ENCODE results near the gene FAF1. TPM values are rescaled to one million over a fixed set of nuclear protein-coding genes. Genes with fewer than 3 reads are reported as not detected.

The FAF1 gene
- total and polyA plus RNA-seq, 2 of the 8 experiments (the other 6 are each of a cell fraction or from before 2014, with no cell fraction given) = 10.8 to 65.9 TPM

DNA sequence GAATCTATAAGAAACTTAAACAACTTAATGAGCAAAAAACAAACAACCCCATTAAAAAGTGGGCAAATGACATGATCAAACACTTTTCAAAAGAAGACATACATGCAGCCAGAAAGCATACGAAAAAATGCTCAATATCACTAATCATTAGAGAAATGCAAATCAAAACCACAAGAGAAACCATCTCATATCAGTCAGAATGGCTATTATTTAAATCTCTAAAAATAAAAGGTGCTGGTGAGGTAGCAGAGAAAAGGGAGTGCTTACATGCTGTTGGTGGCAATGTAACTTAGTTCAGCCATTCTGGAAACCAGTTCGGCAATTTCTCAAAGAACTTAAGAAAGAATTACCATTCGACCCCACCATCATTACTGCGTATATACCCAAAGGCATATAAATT lies 147.7 kb downstream of the FAF1 start (continued):
- TF ChIP-seq SIN3A (conservative IDR thresholded peaks at IDR 0.05 in 1 of 2, IDR thresholded peaks at IDR 0.05 in 1 of 2; ENCODE audit: low read depth in 1 of 2, low read length in 2 of 2) (no peak), BRCA1 (IDR thresholded peaks at IDR 0.05; ENCODE audit: low read depth, low read length) (no peak), SIX5 (IDR thresholded peaks at IDR 0.05; ENCODE audit: low read depth, low read length) (no peak), EZH2 (IDR thresholded peaks at IDR 0.05; ENCODE audit: low read depth, low read length, severe bottlenecking) (no peak), SP1 (IDR thresholded peaks at IDR 0.05; ENCODE audit: low read depth, low read length) (no peak), POLR2AphosphoS5 (IDR thresholded peaks at IDR 0.05; ENCODE audit: low read depth, low read length) (no peak), HDAC2 (IDR thresholded peaks at IDR 0.05; ENCODE audit: borderline replicate concordance in 1 of 2, low read depth in 2 of 2, low read length in 2 of 2) (no peak), CHD2 (IDR thresholded peaks at IDR 0.05; ENCODE audit: low read length) (no peak), EGR1 (IDR thresholded peaks at IDR 0.05; ENCODE audit: borderline replicate concordance, low read depth, low read length) (no peak), HDAC6 (IDR thresholded peaks at IDR 0.05; ENCODE audit: low read depth, low read length) (no peak), EP300 (IDR thresholded peaks at IDR 0.05; ENCODE audit: borderline replicate concordance in 1 of 2, low read depth in 2 of 2, low read length in 2 of 2) (no peak)
- TF ChIP-seq, protein P1, sequence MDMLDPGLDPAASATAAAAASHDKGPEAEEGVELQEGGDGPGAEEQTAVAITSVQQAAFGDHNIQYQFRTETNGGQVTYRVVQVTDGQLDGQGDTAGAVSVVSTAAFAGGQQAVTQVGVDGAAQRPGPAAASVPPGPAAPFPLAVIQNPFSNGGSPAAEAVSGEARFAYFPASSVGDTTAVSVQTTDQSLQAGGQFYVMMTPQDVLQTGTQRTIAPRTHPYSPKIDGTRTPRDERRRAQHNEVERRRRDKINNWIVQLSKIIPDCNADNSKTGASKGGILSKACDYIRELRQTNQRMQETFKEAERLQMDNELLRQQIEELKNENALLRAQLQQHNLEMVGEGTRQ (IDR thresholded peaks at IDR 0.05; ENCODE audit: low read length) = no peak

Data from H1 (cell line).